ENCODE measurements around the gene RAB3IL1.

DNA sequence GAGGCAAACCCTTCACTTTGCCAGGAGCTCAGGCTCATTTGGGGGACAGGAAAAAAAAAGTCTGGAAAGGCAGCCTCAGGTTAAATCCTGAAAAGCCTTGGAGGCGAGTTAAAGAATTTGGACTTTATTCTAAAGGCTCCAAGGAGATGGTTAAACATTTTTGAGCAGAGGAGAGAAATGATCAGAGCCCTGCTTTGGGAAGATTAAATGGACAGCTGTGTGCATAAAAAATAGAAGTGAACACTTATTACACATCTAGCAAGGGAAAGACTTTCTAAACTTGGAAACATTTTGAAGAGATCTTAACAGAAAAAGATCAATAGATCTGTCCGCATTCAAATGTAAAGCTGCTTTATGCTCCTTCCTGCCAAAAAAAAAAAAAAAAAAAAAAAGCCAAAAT is 8.4 kb upstream of the RAB3IL1 start:
- TF ChIP-seq, protein P1, sequence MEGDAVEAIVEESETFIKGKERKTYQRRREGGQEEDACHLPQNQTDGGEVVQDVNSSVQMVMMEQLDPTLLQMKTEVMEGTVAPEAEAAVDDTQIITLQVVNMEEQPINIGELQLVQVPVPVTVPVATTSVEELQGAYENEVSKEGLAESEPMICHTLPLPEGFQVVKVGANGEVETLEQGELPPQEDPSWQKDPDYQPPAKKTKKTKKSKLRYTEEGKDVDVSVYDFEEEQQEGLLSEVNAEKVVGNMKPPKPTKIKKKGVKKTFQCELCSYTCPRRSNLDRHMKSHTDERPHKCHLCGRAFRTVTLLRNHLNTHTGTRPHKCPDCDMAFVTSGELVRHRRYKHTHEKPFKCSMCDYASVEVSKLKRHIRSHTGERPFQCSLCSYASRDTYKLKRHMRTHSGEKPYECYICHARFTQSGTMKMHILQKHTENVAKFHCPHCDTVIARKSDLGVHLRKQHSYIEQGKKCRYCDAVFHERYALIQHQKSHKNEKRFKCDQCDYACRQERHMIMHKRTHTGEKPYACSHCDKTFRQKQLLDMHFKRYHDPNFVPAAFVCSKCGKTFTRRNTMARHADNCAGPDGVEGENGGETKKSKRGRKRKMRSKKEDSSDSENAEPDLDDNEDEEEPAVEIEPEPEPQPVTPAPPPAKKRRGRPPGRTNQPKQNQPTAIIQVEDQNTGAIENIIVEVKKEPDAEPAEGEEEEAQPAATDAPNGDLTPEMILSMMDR (tag by site-specific recombination; IDR thresholded peaks at IDR 0.05): no peak
- no peak for TF ChIP-seq ZNF138 (tag by site-specific recombination; IDR thresholded peaks at IDR 0.05; ENCODE audit: borderline replicate concordance)
- no peak for TF ChIP-seq SETDB1 (IDR thresholded peaks at IDR 0.05; ENCODE audit: insufficient read length, low read length)
- TF ChIP-seq ZBTB21 (tag by site-specific recombination; IDR thresholded peaks at IDR 0.05): no peak
